Measurements from ENCODE around the gene SNN.

GRCh38 chr16:11624205-11624604 is 44.0 kb upstream of the SNN start:
- no peak for TF ChIP-seq EZH2 (IDR thresholded peaks at IDR 0.05; ENCODE audit: borderline replicate concordance, insufficient read depth, low read length, poor library complexity, severe bottlenecking)
- TF ChIP-seq CTCF (IDR thresholded peaks at IDR 0.05; ENCODE audit: poor library complexity, severe bottlenecking), result no peak
- no peak for TF ChIP-seq EP300 (conservative IDR thresholded peaks at IDR 0.05; ENCODE audit: poor library complexity, severe bottlenecking)
- TF ChIP-seq POLR2AphosphoS5 (IDR thresholded peaks at IDR 0.05), result no peak
- no peak for TF ChIP-seq SMC3 (conservative IDR thresholded peaks at IDR 0.05; ENCODE audit: poor library complexity)
- no peak for TF ChIP-seq REST (IDR thresholded peaks at IDR 0.05; ENCODE audit: borderline replicate concordance)
- TF ChIP-seq TAF1 (IDR thresholded peaks at IDR 0.05; ENCODE audit: low read depth), result no peak

Data from neural cell (in vitro differentiated cells).